Tibial nerve (tissue), 4 donors: ENCODE data around the gene CDH4. TPM values are rescaled to one million over a fixed set of nuclear protein-coding genes. Genes with fewer than 3 reads are reported as not detected.

ENCODE experiments used
- DNase-seq, 2 donors: peaks; one replicate each; pipeline ENCODE4 v3.0.0-alpha.2; 2019; ENCODE audit warnings: low spot score in 2 of 2
- H3K27ac ChIP-seq, 4 donors: fragments of 200-600 bp; sonication (generic) in 3 of 4; one replicate each; pipeline ENCODE4 v1.5.1; 2017 to 2019; ENCODE audit warnings: mild to moderate bottlenecking in 1 of 4
- H3K27me3 ChIP-seq, 2 donors: fragments of 200-600 bp; sonication (generic) in 1 of 2; one replicate each; pipeline versions ENCODE4 v1.5.1 to v1.6.0; 2017 to 2019
- H3K36me3 ChIP-seq, 3 donors: fragments of 200-600 bp; sonication (generic); one replicate each; pipeline ENCODE4 v1.5.1; 2018 to 2019
- H3K4me1 ChIP-seq, 4 donors: fragments of 200-600 bp; sonication (generic) in 3 of 4; one replicate each; pipeline ENCODE4 v1.5.1; 2017 to 2019
- H3K4me3 ChIP-seq, 4 donors: fragments of 200-600 bp; sonication (generic) in 3 of 4; one replicate each; pipeline ENCODE4 v1.5.1; 2017 to 2019; ENCODE audit warnings: mild to moderate bottlenecking in 1 of 4, moderate library complexity in 1 of 4
- H3K9me3 ChIP-seq, 4 donors: fragments of 200-600 bp; sonication (generic) in 3 of 4; one replicate each; pipeline ENCODE4 v1.5.1; 2017 to 2019
- EP300 ChIP-seq, 2 donors: sonication (generic); formaldehyde crosslinking; IDR thresholded peaks; one replicate each; pipeline ENCODE4 v1.6.1; 2017; ENCODE audit warnings: antibody characterized with exemption in 2 of 2, mild to moderate bottlenecking in 1 of 2
- POLR2A ChIP-seq, 2 donors: fragments of 450-650 bp; IDR thresholded peaks; one replicate each; pipeline ENCODE4 v1.6.1; 2017; ENCODE audit warnings: antibody characterized with exemption in 2 of 2, mild to moderate bottlenecking in 2 of 2, moderate library complexity in 2 of 2
- WGBS, 2 donors: methylation state at CpG; one replicate each; pipeline ENCODE4 v1.1.5; 2018; 5-methylcytosine and 5-hydroxymethylcytosine counted together
- total RNA-seq, 4 donors: library from RNA; depleted of rRNA; stranded (reverse); fragments of >200 nt; gene quantifications; one replicate each; pipeline ENCODE4 v1.1.0, GENCODE V29; 2016
- TF ChIP-seq, protein P1 (sequence below), 5 experiments: fragments of 200-600 bp in 3 of 5; fragments of 450-650 bp in 2 of 5; sonication (generic) in 3 of 5; IDR thresholded peaks; one replicate each; pipeline ENCODE4 v1.5.1; 2016 to 2019; ENCODE audit warnings: antibody characterized with exemption in 5 of 5, mild to moderate bottlenecking in 3 of 5, moderate library complexity in 2 of 5

CDH4 gene
- total RNA-seq, 4 donors from 2014 or later, result 0.78 to 2.3 (median 1.0) TPM

GRCh38 chr20:61861858-61862257, 609.8 kb downstream of the CDH4 start:
- Histone ChIP-seq H3K27ac (no peak overlapping the region), H3K9me3 (peaks cover 0 to 3% (median 0%) of the 10 kb centered on the region in 4 donors), H3K36me3 (no peaks in the 10 kb centered on the region), H3K27me3 (no peaks in the 10 kb centered on the region), H3K4me1 (no peaks in the 10 kb centered on the region), H3K4me3 (no peak overlapping the region)
- 86 to 97% methylated on average over 8 to 15 of the region's 15 CpGs for WGBS, 2 donors
- no peak for DNase-seq
- TF ChIP-seq, protein P1, sequence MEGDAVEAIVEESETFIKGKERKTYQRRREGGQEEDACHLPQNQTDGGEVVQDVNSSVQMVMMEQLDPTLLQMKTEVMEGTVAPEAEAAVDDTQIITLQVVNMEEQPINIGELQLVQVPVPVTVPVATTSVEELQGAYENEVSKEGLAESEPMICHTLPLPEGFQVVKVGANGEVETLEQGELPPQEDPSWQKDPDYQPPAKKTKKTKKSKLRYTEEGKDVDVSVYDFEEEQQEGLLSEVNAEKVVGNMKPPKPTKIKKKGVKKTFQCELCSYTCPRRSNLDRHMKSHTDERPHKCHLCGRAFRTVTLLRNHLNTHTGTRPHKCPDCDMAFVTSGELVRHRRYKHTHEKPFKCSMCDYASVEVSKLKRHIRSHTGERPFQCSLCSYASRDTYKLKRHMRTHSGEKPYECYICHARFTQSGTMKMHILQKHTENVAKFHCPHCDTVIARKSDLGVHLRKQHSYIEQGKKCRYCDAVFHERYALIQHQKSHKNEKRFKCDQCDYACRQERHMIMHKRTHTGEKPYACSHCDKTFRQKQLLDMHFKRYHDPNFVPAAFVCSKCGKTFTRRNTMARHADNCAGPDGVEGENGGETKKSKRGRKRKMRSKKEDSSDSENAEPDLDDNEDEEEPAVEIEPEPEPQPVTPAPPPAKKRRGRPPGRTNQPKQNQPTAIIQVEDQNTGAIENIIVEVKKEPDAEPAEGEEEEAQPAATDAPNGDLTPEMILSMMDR (IDR thresholded peaks at IDR 0.05), result no peak
- no peak for TF ChIP-seq POLR2A (IDR thresholded peaks at IDR 0.05)
- no peak for TF ChIP-seq EP300 (IDR thresholded peaks at IDR 0.05)

GRCh38 chr20:61862881-61863280, 610.8 kb downstream of the CDH4 start:
- TF ChIP-seq, protein P1 (IDR thresholded peaks at IDR 0.05), result no peak
- TF ChIP-seq POLR2A (IDR thresholded peaks at IDR 0.05) (no peak), EP300 (IDR thresholded peaks at IDR 0.05) (no peak)
- no peaks in the 10 kb centered on the region for H3K36me3 ChIP-seq
- no peaks in the 10 kb centered on the region for H3K27me3 ChIP-seq
- WGBS, 2 donors, result 85 to 88% methylated on average over 13 of the region's 13 CpGs
- no peaks in the 10 kb centered on the region for H3K9me3 ChIP-seq
- no peak for DNase-seq
- no peak overlapping the region for H3K27ac ChIP-seq
- no peak overlapping the region for H3K4me3 ChIP-seq
- H3K4me1 ChIP-seq, result no peaks in the 10 kb centered on the region

- Histone ChIP-seq H3K9me3 (no peaks in the 10 kb centered on the region), H3K27me3 (no peaks in the 10 kb centered on the region), H3K4me3 (no peak overlapping the region), H3K27ac (no peak overlapping the region), H3K4me1 (no peaks in the 10 kb centered on the region), H3K36me3 (no peaks in the 10 kb centered on the region)
- DNase-seq, result no peak
- WGBS, 2 donors, result 78 to 89% methylated on average over 11 of the region's 12 CpGs
- TF ChIP-seq EP300 (IDR thresholded peaks at IDR 0.05) (no peak), POLR2A (IDR thresholded peaks at IDR 0.05) (no peak)
- TF ChIP-seq, protein P1 (IDR thresholded peaks at IDR 0.05), result no peak
Measured at GRCh38 chr20:61864481-61864880, 612.4 kb downstream of the CDH4 start.

GRCh38 chr20:61865353-61865752, 613.3 kb downstream of the CDH4 start:
- Histone ChIP-seq H3K36me3 (no peaks in the 10 kb centered on the region), H3K27ac (no peak overlapping the region), H3K9me3 (peaks cover 0 to 5% (median 0%) of the 10 kb centered on the region in 4 donors), H3K4me3 (no peak overlapping the region), H3K4me1 (no peaks in the 10 kb centered on the region), H3K27me3 (no peaks in the 10 kb centered on the region)
- 76 to 90% methylated on average over 1 of the region's 1 CpG for WGBS, 2 donors
- TF ChIP-seq, protein P1 (IDR thresholded peaks at IDR 0.05), result no peak
- TF ChIP-seq EP300 (IDR thresholded peaks at IDR 0.05) (no peak), POLR2A (IDR thresholded peaks at IDR 0.05) (no peak)
- DNase-seq, result no peak

- H3K27ac ChIP-seq, result no peak overlapping the region
- no peaks in the 10 kb centered on the region for H3K27me3 ChIP-seq
- no peak overlapping the region for H3K4me3 ChIP-seq
- H3K9me3 ChIP-seq, result peaks cover 0 to 13% (median 0%) of the 10 kb centered on the region in 4 donors
- no peaks in the 10 kb centered on the region for H3K36me3 ChIP-seq
- no peak for DNase-seq
- H3K4me1 ChIP-seq, result no peaks in the 10 kb centered on the region
- 74 to 80% methylated on average over 5 of the region's 5 CpGs for WGBS, 2 donors
- TF ChIP-seq, protein P1 (IDR thresholded peaks at IDR 0.05), result no peak
- no peak for TF ChIP-seq EP300 (IDR thresholded peaks at IDR 0.05)
- no peak for TF ChIP-seq POLR2A (IDR thresholded peaks at IDR 0.05)
Measured at GRCh38 chr20:61866165-61866564, 614.1 kb downstream of the CDH4 start.
